Esophagus muscularis mucosa (tissue), 4 donors: ENCODE results near the gene SV2A.
"Not testable (repeated sequence)": the region's sequence is repeated elsewhere in the genome, so short reads cannot be mapped to it uniquely, and the experiment has no call there.

Experiments used
- EP300 ChIP-seq: sonication (generic); formaldehyde crosslinking; IDR thresholded peaks from one replicate; pipeline ENCODE4 v1.6.1; 2017; ENCODE audit warnings: antibody characterized with exemption
- POLR2A ChIP-seq: fragments of 450-650 bp; IDR thresholded peaks from one replicate; pipeline ENCODE4 v1.6.1; 2017; ENCODE audit warnings: antibody characterized with exemption, moderate library complexity, mild to moderate bottlenecking, low read depth
- TF ChIP-seq, protein P1 (sequence below), 3 experiments: fragments of 200-600 bp in 2 of 3; fragments of 450-650 bp in 1 of 3; sonication (generic) in 2 of 3; IDR thresholded peaks; one replicate each; pipeline ENCODE4 v1.5.1; 2017 to 2019; ENCODE audit warnings: antibody characterized with exemption in 3 of 3, mild to moderate bottlenecking in 2 of 3, moderate library complexity in 1 of 3

DNA sequence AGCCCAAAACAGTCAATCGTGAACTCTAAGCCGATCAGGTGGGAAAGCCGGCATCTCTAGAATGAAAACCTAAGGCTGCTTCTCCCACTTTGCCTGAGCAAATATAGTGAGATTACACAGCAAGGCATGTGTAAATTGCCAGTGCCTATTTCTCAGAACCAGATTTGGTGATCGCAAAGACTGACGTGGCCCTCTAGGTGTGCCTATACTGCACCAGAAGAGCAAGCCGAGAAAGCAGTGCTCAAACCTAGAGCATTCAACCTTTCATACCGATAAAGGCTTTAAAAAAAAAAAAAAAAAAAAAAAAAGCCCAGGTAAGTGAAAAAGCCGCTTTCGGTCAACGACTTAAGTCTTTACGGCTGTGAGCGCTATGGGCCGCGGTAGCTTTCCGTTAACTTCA lies 57.4 kb downstream of the SV2A start:
- TF ChIP-seq POLR2A, EP300: not testable (repeated sequence)
- TF ChIP-seq, protein P1, sequence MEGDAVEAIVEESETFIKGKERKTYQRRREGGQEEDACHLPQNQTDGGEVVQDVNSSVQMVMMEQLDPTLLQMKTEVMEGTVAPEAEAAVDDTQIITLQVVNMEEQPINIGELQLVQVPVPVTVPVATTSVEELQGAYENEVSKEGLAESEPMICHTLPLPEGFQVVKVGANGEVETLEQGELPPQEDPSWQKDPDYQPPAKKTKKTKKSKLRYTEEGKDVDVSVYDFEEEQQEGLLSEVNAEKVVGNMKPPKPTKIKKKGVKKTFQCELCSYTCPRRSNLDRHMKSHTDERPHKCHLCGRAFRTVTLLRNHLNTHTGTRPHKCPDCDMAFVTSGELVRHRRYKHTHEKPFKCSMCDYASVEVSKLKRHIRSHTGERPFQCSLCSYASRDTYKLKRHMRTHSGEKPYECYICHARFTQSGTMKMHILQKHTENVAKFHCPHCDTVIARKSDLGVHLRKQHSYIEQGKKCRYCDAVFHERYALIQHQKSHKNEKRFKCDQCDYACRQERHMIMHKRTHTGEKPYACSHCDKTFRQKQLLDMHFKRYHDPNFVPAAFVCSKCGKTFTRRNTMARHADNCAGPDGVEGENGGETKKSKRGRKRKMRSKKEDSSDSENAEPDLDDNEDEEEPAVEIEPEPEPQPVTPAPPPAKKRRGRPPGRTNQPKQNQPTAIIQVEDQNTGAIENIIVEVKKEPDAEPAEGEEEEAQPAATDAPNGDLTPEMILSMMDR (IDR thresholded peaks at IDR 0.05): not testable (repeated sequence)
